AG09319 (cell line): ENCODE data around the gene EPB41L5.
"Not testable (repeated sequence)": the region's sequence is repeated elsewhere in the genome, so short reads cannot be mapped to it uniquely, and the experiment has no call there.

ENCODE experiments used
- DNase-seq: peaks from one replicate; pipeline ENCODE4 v3.0.0-alpha.2; 2010; ENCODE audit warnings: low read depth; ENCODE audit errors: extremely low read depth
- TF ChIP-seq, protein P1 (sequence below): IDR thresholded peaks from 2 replicates; pipeline ENCODE4 v1.5.1; 2011; ENCODE audit warnings: low read depth, mild to moderate bottlenecking, inconsistent platforms, low read length, moderate library complexity

The EPB41L5 gene

DNA sequence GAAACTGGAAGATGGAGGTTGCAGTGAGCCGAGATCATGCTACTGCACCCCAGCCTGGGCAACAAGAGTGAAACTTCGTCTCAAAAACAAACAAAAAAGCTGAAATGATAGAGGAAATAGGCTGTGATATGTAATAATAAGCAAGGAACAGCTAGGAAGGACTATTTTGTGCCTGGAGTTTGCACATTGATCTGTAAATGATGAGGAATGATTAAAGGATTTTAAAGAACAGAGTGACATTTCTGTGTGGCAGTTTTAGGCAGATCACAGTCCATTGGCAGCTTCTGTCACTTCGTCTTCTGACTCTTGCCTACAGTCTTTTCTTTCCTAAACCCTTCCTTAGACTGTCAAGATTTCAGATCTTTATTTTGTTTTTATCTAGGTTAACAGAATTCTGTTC is 19.4 kb downstream of the EPB41L5 start:
- TF ChIP-seq, protein P1, sequence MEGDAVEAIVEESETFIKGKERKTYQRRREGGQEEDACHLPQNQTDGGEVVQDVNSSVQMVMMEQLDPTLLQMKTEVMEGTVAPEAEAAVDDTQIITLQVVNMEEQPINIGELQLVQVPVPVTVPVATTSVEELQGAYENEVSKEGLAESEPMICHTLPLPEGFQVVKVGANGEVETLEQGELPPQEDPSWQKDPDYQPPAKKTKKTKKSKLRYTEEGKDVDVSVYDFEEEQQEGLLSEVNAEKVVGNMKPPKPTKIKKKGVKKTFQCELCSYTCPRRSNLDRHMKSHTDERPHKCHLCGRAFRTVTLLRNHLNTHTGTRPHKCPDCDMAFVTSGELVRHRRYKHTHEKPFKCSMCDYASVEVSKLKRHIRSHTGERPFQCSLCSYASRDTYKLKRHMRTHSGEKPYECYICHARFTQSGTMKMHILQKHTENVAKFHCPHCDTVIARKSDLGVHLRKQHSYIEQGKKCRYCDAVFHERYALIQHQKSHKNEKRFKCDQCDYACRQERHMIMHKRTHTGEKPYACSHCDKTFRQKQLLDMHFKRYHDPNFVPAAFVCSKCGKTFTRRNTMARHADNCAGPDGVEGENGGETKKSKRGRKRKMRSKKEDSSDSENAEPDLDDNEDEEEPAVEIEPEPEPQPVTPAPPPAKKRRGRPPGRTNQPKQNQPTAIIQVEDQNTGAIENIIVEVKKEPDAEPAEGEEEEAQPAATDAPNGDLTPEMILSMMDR = no peak
- no peak for DNase-seq

DNA sequence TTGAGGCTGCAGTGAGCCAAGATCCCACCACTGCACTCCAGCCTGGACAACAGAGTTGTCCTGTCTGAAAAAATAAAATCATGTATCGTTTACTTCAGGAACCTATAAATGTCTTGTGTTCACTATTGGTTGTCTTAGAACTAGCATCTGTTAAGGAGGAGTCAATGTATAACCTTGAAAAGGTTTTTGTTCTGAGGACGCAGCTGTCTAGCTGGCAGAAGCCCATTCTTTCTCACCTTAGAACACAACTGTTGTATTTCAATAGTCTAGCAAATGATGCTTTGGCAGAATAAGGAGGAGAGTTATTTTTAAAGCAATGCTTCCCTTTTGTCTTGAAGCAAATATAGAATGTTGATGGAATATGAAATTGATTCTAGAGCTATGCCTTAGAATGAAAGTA is 21.1 kb downstream of the EPB41L5 start:
- TF ChIP-seq, protein P1 = no peak
- DNase-seq = no peak

DNA sequence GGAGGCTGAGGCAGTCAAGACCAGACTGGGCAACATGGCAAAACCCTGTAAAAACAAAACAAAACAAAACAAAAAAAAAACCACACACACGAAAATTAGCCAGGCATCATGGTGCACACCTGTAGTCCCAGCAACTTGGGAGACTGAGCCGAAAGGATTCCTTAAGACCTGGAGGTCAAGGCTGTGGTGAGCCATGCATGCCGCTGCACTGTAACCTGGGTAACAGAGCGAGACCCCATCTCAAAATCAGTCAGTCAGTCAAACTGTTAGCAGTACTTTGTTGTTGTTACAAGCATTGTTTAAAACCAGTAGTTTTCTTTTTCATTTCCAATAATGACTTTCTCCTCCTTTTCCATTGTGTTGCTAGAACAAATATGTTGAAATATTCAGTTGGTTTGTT is 21.7 kb downstream of the EPB41L5 start:
- no peak for DNase-seq
- TF ChIP-seq, protein P1 = no peak

- DNase-seq = no peak
- TF ChIP-seq, protein P1 = no peak
These were observed 23.3 kb downstream of the EPB41L5 start for GRCh38 chr2:120036145-120036544.

- DNase-seq = no peak
- TF ChIP-seq, protein P1 = no peak
These were observed 25.2 kb downstream of the EPB41L5 start for GRCh38 chr2:120037995-120038541.

DNA sequence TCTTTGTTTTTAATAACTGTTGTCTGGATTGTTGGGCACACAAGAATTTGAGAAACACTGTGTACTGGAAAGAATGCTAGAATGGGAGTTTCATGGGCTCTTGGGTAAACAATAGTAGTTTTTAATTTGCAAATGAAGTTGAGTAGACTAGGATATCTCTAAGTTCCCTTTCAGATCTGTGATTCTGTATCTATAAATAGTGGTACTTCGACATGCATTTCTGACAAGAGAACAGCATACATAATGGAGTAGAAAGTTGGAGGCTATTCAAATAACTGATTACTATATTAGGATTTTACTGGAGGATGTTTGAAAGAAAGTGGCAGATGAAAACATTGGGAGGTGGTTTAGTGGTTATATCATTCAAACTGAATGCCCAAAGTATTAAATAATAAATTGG is 29.5 kb downstream of the EPB41L5 start:
- no peak for DNase-seq
- TF ChIP-seq, protein P1 = no peak

DNA sequence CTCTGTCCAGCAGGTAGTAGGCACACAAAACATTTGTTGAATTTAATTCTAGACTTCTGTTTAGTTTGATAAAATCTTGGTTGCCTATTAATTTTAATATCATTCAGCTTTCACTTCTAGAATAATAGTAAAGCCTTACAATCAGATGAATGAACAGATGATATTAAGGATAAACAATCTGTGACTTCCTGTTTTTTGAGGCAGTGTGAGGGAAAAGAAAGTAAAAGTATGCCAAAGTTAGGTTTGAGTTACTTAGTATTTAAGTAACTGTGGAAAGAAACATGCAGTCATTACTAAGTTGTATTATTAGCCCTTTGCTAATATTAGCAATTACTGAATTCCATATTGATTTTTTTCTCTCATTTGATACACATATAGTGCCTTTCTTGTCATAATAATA is 31.5 kb downstream of the EPB41L5 start:
- no peak for DNase-seq
- TF ChIP-seq, protein P1 = no peak

DNA sequence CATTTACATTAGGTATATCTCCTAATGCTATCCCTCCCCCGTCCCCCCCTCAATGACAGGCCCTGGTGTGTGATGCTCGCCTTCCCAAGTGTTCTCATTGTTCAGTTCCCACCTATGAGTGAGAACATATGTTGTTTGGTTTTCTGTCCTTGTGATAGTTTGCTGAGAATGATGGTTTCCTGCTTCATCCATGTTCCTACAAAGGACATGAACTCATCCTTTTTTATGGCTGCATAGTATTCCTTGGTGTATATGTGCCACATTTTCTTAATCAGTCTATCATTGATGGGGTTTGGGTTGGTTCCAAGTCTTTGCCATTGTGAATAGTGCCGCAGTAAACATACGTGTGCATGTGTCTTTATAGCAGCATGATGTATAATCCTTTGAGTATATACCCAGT is 32.9 kb downstream of the EPB41L5 start:
- DNase-seq = not testable (repeated sequence)

GRCh38 chr2:120046252-120046651 is 33.4 kb downstream of the EPB41L5 start:
- DNase-seq = not testable (repeated sequence)
